ENCODE measurements around the gene BDKRB1.

Gene BDKRB1

GRCh38 chr14:96255501-96256366 lies at the start of gene BDKRB1:
BDKRB1 (plus strand) TSS chr14:96256210; CDS start chr14:96263683, 7,473 bp downstream.
- DNase-seq (ENCODE audit: low read depth), result no peak

GRCh38 chr14:96206461-96206860 lies 49.5 kb upstream of the BDKRB1 start:
- no peak for DNase-seq (ENCODE audit: low read depth)

GRCh38 chr14:96207686-96208085 lies 48.3 kb upstream of the BDKRB1 start:
- DNase-seq (ENCODE audit: low read depth), result no peak

GRCh38 chr14:96208739-96209138 lies 47.3 kb upstream of the BDKRB1 start:
- DNase-seq (ENCODE audit: low read depth), result no peak

GRCh38 chr14:96212140-96212539 lies 43.9 kb upstream of the BDKRB1 start:
- DNase-seq (ENCODE audit: low read depth), result no peak

- no peak for DNase-seq (ENCODE audit: low read depth)
Observed at GRCh38 chr14:96212896-96213295, 43.1 kb upstream of the BDKRB1 start.

GRCh38 chr14:96213871-96214465 lies 42.0 kb upstream of the BDKRB1 start:
- DNase-seq (ENCODE audit: low read depth), result no peak

GRCh38 chr14:96214793-96215192 lies 41.2 kb upstream of the BDKRB1 start:
- no peak for DNase-seq (ENCODE audit: low read depth)

- DNase-seq (ENCODE audit: low read depth), result no peak
Observed at GRCh38 chr14:96215452-96216244, 40.4 kb upstream of the BDKRB1 start.

GRCh38 chr14:96216627-96217026 lies 39.4 kb upstream of the BDKRB1 start:
- DNase-seq (ENCODE audit: low read depth), result no peak

GRCh38 chr14:96217376-96217913 lies 38.6 kb upstream of the BDKRB1 start:
- no peak for DNase-seq (ENCODE audit: low read depth)

- DNase-seq (ENCODE audit: low read depth), result no peak
Observed at GRCh38 chr14:96221109-96221650, 34.8 kb upstream of the BDKRB1 start.

- DNase-seq (ENCODE audit: low read depth), result no peak
Observed at GRCh38 chr14:96221841-96222240, 34.2 kb upstream of the BDKRB1 start.

GRCh38 chr14:96224480-96225096 lies 31.4 kb upstream of the BDKRB1 start:
- no peak for DNase-seq (ENCODE audit: low read depth)

GRCh38 chr14:96225213-96225612 lies 30.8 kb upstream of the BDKRB1 start:
- no peak for DNase-seq (ENCODE audit: low read depth)

GRCh38 chr14:96225745-96226151 lies 30.3 kb upstream of the BDKRB1 start:
- no peak for DNase-seq (ENCODE audit: low read depth)

- no peak for DNase-seq (ENCODE audit: low read depth)
Observed at GRCh38 chr14:96227428-96227827, 28.6 kb upstream of the BDKRB1 start.

- no peak for DNase-seq (ENCODE audit: low read depth)
Observed at GRCh38 chr14:96229315-96229714, 26.7 kb upstream of the BDKRB1 start.

- DNase-seq (ENCODE audit: low read depth), result no peak
Observed at GRCh38 chr14:96231056-96231455, 25.0 kb upstream of the BDKRB1 start.

GRCh38 chr14:96231526-96232130 lies 24.4 kb upstream of the BDKRB1 start:
- no peak for DNase-seq (ENCODE audit: low read depth)

- no peak for DNase-seq (ENCODE audit: low read depth)
Observed at GRCh38 chr14:96232506-96232905, 23.5 kb upstream of the BDKRB1 start.

Measured in activated T-cell treated with anti-CD3 and anti-CD28 coated beads for 1 hour (primary cell).